Thyroid gland (tissue), 4 donors: Measurements from ENCODE around the gene DLG2.

Experiments
- CTCF ChIP-seq, 6 experiments: fragments of 200-600 bp in 3 of 6; fragments of 450-650 bp in 3 of 6; sonication (generic) in 3 of 6; IDR thresholded peaks; one replicate each; pipeline ENCODE4 v1.5.1; 2016 to 2019; ENCODE audit warnings: antibody characterized with exemption in 6 of 6, mild to moderate bottlenecking in 2 of 6, inconsistent platforms in 1 of 6, moderate library complexity in 1 of 6
- POLR2A ChIP-seq, 2 donors: fragments of 450-650 bp; IDR thresholded peaks; one replicate each; pipeline ENCODE4 v1.6.1; 2017; ENCODE audit warnings: antibody characterized with exemption in 2 of 2, mild to moderate bottlenecking in 2 of 2, moderate library complexity in 1 of 2

- TF ChIP-seq CTCF (IDR thresholded peaks at IDR 0.05) = no peak
- TF ChIP-seq POLR2A (IDR thresholded peaks at IDR 0.05) = no peak
Measured at GRCh38 chr11:84581083-84581482, 1046.1 kb downstream of the DLG2 start.
